Cardiac fibroblast (primary cell): ENCODE data around the gene PARD3B.

Experiments
- DNase-seq, 2 donors: peaks; one replicate each; pipeline versions ENCODE4 v3.0.0 to v3.0.0-alpha.2; 2010; ENCODE audit warnings: low read depth in 2 of 2
- H3K4me3 ChIP-seq, 2 donors: replicated peaks in 1 of 2; 1 replicate in 1 of 2; 2 replicates in 1 of 2; pipeline ENCODE4 v1.5.1; 2011; ENCODE audit warnings: low read depth in 2 of 2, low read length in 2 of 2, mild to moderate bottlenecking in 2 of 2, moderate library complexity in 1 of 2
- TF ChIP-seq, protein P1 (sequence below): IDR thresholded peaks from one replicate; pipeline ENCODE4 v1.5.1; 2011; ENCODE audit warnings: low read depth, mild to moderate bottlenecking, low read length, inconsistent platforms

Gene PARD3B

DNA sequence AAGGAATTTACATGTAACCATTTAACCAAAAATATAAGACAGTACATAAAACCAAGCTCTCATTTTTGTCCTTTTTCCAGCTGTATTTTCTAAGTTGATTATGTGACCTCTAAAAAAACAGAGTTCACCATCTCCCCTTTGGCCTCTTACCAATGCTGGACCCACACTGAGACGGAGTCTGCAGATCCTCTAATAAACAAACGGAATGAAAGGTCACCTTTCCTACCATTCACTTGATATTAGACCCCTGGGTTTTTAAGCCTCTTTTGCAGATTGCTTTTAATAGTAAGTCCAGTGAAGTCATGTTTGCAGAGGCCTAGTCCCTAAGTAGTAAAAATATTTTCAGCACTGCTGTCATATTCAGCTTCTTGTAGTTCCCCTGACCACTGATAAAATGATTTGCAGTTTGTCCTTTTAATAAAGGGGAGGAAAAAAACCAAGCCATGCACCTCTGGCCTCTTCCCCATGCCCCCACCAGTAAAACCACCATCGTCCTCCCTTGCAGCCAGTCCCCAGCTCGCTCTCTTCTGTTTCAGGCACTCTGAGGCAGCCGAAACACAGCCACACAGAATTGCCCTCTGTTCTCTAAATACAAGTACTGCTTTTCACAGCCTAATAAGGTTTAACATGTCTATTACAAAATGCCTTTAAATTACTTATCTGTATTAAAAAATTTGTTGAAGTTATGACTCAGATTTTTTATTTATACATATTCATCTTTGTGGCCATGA, 427.5 kb downstream of the PARD3B start:
- H3K4me3 ChIP-seq, result no peak overlapping the region
- DNase-seq, result no peak
- TF ChIP-seq, protein P1, sequence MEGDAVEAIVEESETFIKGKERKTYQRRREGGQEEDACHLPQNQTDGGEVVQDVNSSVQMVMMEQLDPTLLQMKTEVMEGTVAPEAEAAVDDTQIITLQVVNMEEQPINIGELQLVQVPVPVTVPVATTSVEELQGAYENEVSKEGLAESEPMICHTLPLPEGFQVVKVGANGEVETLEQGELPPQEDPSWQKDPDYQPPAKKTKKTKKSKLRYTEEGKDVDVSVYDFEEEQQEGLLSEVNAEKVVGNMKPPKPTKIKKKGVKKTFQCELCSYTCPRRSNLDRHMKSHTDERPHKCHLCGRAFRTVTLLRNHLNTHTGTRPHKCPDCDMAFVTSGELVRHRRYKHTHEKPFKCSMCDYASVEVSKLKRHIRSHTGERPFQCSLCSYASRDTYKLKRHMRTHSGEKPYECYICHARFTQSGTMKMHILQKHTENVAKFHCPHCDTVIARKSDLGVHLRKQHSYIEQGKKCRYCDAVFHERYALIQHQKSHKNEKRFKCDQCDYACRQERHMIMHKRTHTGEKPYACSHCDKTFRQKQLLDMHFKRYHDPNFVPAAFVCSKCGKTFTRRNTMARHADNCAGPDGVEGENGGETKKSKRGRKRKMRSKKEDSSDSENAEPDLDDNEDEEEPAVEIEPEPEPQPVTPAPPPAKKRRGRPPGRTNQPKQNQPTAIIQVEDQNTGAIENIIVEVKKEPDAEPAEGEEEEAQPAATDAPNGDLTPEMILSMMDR, result no peak

DNA sequence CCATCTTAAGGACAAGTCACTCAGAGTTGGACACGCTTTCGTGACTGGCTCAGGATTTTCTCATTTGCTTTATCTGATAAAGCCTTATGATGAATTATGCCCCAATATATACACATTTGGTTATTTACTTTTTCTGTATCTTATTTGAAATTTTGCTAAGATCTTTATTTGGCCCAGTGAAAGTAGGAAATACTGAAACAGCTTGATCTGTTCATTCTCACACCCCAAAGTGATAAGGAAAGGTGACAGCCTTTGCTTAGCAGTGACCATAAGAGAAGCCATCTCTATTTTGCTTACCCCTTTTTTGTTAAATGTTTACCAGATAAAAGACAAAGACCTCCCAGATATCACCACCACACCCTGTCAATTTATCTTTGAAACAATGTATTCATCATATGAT, 428.3 kb downstream of the PARD3B start:
- no peak for DNase-seq
- TF ChIP-seq, protein P1, result no peak
- H3K4me3 ChIP-seq, result no peak overlapping the region

DNA sequence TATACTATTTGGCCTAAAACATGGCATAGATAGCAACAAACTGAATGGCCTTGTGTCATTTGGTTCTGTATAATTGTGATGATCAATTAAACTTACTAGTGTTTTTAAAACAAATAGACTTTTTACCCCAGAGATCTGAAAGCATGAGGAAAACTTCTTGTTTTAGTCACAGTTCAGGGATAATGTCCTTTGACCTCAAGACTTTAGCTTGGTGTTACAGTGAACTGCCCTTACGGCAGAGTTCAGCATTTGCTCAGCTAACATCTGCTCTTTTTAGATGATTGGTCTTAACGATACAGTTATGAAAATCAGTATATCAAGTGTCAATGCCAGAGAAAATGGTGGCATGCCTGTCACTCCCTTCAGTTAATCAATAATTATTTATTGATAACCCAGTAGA, 429.2 kb downstream of the PARD3B start:
- DNase-seq, result no peak
- H3K4me3 ChIP-seq, result no peak overlapping the region
- TF ChIP-seq, protein P1, result no peak

DNA sequence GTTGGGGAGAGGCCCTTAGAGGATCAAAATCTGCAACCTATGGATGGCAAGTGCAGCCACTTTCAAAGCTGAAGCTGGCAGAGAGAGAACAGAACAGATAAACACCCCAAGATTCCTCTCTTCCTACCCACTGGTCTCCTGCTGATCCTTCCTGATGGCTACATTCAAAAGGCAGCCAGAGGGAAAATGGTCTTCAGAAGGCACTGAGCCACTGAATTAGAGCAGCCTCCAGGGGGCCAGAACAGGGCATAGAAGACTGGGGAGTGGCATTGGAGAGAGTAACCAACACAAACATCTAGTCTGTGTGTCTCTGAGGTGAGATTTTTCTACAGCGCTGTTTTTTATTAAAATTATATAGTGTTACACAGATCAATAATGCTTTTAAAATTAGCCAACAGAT, 432.6 kb downstream of the PARD3B start:
- no peak overlapping the region for H3K4me3 ChIP-seq
- no peak for DNase-seq
- TF ChIP-seq, protein P1, result no peak

DNA sequence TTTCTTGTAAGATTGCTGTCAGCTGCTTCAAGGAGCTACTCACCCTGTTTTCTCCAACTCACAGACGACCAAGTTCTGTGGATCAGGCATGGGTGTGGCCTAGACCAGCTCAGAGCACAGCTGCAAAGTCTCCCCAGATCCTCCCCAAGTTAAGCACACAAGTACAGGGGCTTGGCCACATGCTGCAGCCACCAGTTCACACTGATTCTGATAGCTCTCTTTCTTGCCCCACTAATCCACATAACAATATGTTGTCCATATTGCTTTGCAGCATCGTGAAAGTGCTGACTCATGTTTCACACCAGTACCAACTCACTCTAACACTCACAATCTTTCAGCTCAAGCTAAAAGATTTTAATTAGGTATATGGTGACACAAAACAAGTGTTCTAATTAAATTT, 437.0 kb downstream of the PARD3B start:
- no peak overlapping the region for H3K4me3 ChIP-seq
- peak; percentile 6 to 7 for DNase-seq

DNA sequence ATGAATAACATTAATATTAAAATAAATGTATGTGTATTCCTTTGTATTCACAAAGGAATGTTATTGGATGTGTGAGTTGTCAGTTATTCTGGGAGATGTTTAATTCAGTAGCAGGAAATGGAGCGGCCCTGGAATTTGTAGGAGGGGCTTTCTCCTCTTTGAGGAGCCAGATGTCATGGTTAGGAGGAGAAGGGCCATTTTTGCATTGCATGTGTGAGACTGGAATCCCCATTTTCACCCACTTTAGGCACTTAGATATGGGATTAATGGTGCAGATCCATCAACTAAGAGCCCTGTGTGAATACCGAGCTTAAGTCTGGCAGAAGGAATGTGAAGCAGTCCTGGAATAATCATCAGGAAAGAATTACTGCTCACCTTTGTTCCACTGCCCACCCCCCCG, 439.2 kb downstream of the PARD3B start:
- H3K4me3 ChIP-seq, result no peak overlapping the region
- peak in 1 of 2 donors; percentile 17 for DNase-seq
- TF ChIP-seq, protein P1, result no peak

More for the DNA sequence above, 437.0 kb downstream of the PARD3B start:
- TF ChIP-seq, protein P1, result no peak

DNA sequence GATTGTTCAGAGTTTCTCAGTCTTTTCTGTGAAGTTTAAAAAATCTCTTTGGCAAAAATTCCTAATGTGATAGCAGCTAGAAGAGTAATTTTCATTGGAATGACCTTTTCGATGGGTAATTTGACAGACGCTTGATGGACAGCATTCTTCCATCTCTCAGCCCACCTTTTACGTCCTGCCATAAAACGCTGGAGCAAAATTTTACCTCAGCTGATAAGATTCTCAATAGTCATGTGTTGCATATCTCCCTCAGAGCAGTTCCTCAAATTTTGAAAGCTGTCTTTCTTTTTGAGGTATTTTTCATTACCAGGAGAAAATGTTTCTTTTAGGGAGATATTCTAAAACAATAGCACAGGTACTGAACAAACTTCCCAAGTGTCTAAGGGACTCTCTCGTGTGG, 441.4 kb downstream of the PARD3B start:
- TF ChIP-seq, protein P1, result no peak
- H3K4me3 ChIP-seq, result no peak overlapping the region
- no peak for DNase-seq
